GM19397 (cell line): ENCODE data around the gene UGT1A7.
"Not testable (repeated sequence)": the region's sequence is repeated elsewhere in the genome, so short reads cannot be mapped to it uniquely, and the experiment has no call there.

Experiments
- ATAC-seq: cut with Tn5 transposase; IDR thresholded peaks from one replicate; pipeline ENCODE4 v1.9.1; 2021; ENCODE audit warnings: mild to moderate bottlenecking, moderate library complexity; ENCODE audit not compliant: unreplicated experiment

Gene UGT1A7

DNA sequence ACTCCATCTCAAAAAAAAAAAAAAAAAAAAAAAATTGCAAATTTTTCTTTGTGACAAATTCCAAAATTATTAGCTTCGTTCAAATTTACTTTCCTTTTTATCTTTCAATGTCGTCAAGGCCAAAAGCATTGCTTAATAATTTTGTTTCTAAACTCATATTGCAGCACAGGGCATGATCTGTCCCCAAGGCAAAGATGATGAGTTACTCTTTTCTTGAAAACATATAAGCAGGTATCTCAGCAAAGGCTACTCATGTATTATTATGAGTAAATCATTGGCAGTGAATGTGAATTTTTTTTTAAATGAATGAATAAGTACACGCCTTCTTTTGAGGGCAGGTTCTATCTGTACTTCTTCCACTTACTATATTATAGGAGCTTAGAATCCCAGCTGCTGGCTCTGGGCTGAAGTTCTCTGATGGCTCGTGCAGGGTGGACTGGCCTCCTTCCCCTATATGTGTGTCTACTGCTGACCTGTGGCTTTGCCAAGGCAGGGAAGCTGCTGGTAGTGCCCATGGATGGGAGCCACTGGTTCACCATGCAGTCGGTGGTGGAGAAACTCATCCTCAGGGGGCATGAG, at the start of gene UGT1A7:
Gene UGT1A7, plus strand, starts transcription at position 381 of the 579 bp plus-strand sequence. Its CDS starts 37 bp downstream, at position 418.
- ATAC-seq: no peak

DNA sequence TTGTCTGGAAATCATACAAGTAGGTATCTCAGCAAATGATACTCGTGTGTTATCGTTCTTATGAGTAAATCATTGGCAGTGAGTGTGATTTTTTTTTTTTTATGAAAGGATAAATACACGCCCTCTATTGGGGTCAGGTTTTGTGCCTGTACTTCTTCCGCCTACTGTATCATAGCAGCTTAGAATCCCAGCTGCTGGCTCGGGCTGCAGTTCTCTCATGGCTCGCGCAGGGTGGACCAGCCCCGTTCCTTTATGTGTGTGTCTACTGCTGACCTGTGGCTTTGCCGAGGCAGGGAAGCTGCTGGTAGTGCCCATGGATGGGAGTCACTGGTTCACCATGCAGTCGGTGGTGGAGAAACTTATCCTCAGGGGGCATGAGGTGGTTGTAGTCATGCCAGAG, 45.4 kb upstream of the UGT1A7 start, which contains the start of gene UGT1A10:
Gene UGT1A10, plus strand, starts transcription at position 143 of the 400 bp plus-strand sequence. Its CDS starts 75 bp downstream, at position 218.
- not testable (repeated sequence) for ATAC-seq

DNA sequence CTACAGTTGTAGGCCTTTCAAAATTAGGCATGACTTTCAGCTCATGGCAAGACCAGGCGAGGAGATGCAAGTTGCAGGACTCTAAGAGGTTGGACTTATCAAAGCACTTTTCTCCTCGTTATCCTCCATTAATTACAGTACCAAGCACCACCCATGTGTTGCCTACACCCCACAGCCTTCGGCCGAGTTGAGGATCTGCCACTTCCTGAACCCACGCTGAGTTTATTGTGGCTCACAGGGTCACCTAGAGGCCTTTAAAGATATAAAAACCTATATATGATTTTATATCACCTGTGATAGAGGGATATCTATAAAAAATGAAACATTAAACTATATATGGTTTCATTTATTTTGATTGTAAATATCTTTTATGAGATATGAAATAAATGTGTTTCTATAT, 42.9 kb upstream of the UGT1A7 start:
- ATAC-seq: no peak

DNA sequence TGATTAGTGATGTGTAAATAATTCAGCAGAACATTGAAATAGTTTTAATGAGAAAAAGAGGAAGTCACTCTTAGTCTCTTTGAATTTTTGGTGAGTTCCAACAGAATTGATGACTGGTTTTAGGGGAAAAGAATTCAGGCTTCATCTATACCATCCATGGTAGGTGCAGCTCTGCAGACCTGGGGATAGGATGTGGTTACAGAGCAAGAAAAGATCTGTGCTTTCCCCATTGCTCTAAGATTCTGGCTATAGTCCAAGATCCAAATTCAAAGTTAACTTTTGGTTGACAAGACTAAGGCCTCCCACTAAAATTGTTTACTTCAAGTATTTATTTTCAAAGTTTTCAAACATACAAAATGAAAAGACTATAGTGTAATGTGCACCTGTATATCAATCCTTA, 41.8 kb upstream of the UGT1A7 start:
- no peak for ATAC-seq

DNA sequence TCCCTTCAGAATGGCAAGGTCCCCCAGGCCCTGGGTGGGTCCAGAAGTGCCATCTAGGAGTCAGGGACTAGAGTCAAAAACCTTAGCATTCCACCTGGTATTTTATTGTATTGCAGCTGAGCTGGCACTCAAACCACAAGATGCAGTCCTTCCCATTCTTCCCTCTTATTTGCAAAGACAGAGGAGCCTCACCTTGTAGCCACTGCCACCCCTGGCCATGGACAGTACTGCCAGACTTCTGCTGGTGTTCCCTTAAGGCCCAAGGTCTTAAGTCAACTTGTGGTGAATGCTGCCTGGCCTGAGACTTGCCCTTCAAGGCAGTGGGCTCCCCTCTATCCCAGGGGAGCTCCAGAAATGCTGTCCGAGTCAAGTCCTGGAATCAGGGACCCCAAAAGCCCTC, 38.6 kb upstream of the UGT1A7 start:
- ATAC-seq: no peak

DNA sequence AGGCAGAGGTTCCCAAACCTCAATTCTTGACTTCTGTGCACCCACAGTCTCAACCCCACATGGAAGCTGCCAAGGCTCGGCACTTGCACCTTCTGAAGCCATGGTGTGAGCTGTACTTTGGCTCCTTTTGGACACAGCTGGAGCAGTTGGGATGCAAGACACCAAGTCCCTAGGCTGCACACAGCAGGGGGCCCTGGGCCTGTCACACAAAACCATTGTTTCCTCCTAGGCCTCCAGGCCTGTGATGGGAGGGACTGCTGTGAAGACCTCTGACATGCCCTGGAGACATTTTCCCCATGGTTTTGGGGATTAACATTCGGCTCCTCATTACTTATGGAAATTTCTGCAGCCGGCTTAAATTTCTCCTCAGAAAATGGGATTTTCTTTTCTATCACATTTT, 35.7 kb upstream of the UGT1A7 start:
- ATAC-seq: not testable (repeated sequence)

DNA sequence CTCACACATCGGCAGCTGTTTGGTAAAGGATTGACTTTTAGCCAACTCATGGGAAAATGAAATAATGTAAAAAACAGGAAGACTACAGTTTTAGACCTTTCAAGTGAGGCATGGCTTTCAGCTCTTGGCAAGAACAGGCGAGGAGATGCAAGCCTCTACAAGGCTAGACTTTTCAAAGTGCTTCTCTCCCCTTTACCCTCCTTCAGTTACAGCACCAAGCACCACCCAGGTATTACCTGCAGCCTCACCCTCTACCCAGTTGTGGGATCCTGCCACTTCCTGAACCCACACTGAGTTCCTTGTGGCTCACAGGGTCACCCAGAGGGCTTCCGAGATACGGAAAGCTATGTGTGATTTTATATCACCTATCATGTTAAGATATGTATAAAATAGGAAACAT, 30.7 kb upstream of the UGT1A7 start:
- ATAC-seq: no peak

DNA sequence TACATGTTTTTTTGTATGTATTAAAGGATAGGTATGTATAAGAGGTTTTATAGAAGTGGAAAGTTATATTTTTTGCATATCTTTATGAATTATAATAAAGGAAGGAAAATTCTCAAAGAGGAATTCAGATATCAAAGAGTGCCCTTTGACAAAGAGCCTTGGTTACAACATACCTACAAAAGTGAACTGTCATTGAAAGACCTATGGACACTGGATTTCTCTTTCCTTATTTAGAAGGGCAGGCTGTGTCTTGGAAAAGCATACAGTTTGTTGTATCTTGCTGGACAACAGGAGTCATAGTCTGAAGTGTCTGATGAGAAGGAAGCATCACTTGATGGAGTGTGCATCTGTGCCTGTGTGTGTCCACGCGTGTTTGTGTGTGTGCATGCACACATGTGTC, 30.3 kb upstream of the UGT1A7 start:
- no peak for ATAC-seq

DNA sequence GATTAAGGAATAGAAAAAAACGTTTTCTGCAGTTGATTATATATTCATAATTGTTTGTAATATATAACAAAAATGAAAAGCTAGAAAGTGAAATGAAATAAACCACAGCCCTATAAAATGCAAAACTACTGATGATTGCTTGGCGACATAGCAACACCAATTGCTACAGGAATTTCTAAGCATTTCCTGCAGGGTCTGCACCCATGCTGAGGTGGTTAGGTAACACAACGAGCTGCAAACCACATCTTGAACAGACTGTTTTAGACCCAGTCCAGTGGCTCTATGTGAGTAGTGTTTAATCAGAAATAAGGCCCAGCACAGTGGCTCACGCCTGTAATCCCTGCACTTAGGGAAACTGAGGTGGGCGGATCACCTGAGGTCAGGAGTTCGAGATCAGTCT, 27.2 kb upstream of the UGT1A7 start:
- no peak for ATAC-seq

DNA sequence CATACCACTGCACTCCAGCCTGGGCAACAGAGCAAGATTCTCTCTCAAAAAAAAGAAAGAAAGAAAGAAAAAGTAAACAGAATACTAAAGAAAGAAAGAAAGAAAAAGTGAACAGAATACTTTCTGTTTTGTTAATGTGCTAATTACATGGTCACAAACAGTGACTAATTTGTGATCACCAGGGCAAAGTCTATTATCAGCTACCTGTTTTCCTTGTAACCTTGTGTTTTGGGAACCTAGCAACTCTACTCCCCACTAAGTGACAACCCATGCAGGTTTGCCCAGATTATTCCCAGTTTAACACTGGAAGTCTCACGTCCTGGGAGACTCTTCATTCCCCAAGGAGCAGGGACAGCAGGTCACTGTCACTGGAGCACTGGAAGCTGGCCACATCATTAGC, 26.7 kb upstream of the UGT1A7 start:
- ATAC-seq: no peak

DNA sequence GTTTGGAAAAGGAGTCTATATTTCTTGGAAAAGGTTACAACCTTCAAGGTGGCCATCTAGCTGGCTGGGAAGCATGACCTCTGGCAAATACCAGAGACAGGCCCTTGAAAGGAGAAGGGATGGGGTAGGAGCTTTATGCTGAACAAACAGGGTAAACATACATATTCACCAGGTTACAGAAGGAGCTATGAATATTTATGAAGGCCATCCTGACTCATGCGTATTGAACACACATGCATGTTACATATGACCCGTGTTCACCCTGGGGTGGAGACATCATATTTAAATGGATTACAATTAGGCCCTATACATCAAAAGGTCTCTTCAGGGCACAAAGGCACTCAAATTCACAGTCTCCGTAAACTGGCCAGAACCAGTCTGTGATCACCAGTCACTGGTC, 25.8 kb upstream of the UGT1A7 start:
- ATAC-seq: not testable (repeated sequence)

DNA sequence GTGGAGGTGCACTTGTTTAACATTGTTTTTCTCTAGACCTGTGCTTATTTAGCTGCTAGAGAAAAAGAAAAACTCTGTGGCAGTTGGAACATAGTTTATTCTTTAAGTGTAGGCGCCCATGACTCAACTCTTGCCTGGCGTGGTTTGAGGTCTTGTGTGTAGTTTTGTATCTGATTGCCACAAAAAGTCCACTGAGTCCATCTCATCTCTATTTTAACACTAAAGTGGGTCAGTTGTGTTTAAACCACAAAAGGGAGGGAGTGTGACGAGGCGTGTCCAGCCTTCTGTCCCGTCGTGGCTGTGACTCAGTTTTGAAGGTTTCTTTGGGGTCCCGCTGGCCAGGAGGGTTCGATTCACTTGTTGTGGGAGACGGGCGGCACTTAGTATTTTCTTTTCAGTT, 25.3 kb upstream of the UGT1A7 start:
- no peak for ATAC-seq

DNA sequence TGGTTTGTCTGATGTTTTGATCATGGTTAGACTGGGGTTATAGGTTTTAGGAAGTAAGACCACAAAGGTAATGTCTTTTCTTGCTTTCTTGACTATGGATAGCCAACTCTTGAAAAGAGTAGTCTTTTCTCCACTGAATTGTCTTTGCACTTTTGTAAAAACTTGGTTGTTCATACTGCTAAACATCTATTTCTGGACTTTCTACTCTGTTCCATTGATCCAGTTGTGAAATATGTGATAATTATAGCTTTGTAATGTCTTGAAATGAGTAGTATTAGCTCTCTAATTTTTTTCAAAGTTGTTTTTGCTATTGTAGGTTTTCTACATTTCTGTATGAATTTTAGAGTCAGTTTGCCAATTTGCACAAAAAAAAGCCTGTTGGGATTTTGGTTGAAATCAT, 23.1 kb upstream of the UGT1A7 start:
- ATAC-seq: no peak

DNA sequence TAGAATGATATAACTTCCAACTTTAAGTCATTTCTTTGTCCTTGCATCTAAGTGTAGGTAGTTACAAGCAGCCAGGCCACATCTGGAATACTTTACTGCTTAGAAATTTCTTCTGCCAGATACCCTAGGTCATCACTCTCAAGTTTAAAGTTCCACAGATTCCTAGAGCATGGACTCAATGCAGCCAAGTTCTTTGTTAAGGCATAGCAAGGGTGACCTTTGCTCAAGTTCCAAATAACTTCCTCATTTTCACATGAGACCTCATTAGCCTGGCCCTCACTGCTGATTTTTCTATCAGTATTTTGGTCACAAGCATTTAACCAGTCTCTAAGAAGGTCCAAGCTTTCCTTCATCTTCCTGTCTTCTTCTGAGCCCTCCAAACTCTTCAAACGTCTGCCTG, 17.8 kb upstream of the UGT1A7 start:
- ATAC-seq: no peak

DNA sequence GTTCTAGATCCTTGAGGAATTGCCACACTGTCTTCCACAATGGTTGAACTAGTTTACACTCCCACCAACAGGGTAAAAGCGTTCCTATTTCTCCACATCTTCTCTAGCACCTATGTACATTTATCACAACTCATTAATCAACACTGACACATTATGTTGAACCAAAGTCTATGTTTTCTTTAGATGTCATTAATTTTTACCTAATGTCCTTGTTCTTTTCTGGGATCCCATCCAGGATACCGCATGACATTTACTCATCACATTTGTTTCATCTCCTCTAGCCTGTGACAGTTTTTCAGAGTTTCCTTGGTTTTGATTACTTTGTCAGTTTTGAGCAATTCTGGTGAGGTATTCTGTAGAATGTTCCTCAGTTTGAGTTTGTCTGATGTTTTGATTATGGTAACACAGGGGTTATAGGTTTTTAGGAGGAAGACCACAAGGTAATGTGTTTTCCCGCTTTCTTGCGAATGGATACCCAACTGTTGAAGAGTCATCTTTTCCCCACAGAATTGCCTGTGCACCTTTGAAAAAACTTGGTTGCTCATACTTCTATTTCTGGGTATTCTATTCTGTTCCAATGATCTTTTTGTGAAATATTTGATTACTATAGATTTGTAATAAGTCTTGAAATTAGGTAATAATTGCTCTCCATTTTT, 13.0 kb upstream of the UGT1A7 start:
- no peak for ATAC-seq

DNA sequence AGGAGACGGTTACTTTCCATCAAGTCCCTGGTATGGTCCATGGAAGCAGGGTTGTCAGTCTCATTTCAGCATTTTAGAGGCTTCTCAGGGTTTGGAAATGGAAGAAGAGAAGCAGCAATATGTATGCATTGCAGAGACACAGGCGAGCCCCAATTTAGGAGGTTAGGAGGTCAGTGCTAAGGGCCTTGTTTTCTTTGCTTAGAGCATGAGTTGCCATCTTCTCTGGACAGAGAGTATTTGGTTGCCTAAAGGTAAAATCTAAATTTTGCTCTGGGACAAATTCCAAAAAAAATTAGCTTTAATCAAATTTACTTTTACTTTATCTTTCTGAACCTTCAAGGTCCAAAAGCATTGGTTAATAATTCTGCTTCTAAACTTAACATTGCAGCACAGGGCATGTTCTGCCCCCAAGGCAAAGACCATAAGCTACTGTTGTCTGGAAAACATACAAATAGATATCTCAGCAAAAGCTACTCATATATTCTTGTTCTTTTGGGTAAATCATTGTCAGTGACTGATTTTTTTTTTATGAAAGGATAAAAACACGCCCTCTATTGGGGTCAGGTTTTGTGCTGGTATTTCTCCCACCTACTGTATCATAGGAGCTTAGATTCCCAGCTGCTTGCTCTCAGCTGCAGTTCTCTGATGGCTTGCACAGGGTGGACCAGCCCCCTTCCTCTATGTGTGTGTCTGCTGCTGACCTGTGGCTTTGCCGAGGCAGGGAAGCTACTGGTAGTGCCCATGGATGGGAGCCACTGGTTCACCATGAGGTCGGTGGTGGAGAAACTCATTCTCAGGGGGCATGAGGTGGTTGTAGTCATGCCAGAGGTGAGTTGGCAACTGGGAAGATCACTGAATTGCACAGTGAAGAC, 10.2 kb upstream of the UGT1A7 start, which contains the start of gene UGT1A9:
Gene UGT1A9, plus strand, starts transcription at position 609 of the 872 bp plus-strand sequence. Its CDS starts 37 bp downstream, at position 646.
- ATAC-seq: no peak

DNA sequence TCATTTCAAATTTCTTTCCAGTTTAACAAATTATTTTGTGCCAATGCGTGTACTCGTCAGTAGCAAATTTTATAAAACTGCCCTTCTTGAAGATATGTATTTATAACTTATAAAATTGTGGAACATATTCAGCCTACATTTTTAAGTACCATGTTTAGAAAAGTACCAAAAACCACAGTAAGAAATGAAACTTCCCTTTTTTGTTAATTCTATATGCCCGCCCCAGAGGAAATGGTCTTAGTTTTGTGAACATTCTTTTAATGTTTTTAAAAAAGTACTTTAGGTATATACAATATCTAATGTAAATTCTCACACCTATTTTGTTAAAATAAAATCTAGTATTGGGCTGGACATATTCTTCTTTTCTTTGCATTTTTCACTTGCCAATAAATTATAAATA, 8.8 kb upstream of the UGT1A7 start:
- no peak for ATAC-seq

DNA sequence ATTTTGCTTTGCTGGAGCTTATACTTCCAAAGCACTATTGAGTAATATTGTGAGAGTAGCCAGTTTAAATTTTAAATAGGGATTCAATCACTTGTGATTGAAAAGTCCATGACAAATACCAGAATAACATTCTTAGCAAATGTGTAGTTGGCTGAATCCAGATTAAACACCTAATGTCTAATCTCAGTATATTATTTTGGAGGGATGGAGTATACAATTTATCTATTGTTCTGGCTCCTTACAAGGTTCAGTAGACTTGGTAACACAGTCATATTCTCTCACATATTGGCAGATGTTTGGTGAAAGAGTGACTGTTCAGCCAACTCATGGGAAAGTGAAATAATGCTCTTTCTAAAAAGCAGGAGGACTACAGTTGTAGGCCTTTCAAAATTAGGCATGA, 7.8 kb upstream of the UGT1A7 start:
- ATAC-seq: no peak

DNA sequence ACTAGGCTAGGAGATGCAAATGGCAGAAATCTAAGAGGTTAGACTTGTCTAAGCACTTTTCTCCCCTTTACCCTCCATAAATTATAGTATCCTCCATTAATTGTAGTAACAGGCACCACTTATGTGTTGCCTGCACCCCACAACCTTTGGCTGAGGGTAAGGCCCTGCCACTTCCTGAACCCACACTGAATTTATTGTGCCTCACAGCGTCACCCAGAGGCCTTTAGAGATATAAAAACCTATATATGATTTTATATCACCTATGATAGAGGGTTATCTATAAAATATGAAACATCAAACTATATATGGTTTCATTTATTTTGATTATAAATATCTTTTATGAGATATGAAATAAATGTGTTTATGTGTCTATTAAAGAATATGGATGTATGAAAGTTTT, 7.4 kb upstream of the UGT1A7 start:
- ATAC-seq: no peak

DNA sequence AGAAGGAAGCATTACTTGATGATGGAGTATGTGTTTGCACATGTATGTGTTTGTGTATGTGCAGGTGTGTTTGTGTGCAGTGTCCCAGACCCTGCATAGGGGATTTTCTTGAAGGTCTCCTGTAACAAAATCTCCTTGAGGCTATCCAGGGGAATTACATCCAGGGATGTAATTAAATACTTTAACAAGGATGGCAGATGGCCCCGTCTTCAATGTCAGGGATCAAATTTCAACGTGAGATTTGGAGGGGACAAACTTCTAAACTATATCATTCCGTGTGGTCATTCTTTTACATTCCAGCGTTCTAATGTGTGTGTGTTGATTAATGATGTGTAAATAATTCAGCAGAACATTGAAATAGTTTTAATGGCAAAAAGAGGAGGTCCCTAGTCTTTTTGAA, 6.7 kb upstream of the UGT1A7 start:
- ATAC-seq: no peak

DNA sequence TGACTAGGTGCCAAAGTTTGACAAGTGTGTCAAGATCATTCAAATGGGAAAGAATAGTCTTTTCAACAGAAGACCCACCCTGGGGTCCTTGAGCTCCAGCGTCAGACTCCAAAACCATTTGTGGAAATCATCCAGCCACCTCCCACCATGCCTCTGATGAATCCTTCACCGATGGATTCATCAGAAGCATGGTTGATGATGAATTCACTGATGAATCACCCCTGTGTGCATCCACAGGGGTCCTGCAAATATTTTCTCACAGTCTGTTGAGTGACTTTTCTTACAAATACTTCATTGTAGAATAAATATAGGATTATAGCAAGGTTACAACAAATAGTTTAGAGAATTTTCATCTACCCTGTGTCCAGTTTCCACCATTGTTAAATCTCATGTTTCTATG, 5.7 kb upstream of the UGT1A7 start:
- ATAC-seq: no peak

DNA sequence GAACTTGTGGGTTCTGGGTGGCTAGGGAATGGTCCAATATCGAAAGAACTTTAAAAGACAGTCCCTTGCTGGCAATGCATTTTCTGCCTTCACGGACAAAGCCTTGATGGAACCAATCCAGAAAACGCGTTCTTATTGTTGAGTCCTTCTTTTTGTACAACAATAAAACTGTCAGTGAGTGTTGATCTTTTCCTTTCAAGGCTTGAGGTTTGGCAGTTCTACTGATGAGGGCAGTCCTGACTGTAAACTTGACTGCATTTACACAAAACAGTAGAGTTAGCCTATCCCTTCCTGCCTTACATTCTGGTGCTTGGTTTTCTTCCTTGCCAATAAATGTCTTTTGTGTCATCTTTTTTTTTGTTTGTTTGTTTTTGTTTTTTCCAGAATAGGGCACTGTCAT, 2.5 kb upstream of the UGT1A7 start:
- ATAC-seq: no peak
